HG03442 (cell line): ENCODE measurements around the gene IRS1.
A peak's percentile ranks its signal among the peaks of the same experiment; 100 is the strongest.

Experiments
- ATAC-seq: cut with Tn5 transposase; IDR thresholded peaks from one replicate; pipeline ENCODE4 v1.9.1; 2021; ENCODE audit warnings: mild to moderate bottlenecking, moderate library complexity; ENCODE audit not compliant: unreplicated experiment

IRS1 gene

GRCh38 chr2:226727251-226727650 is 72.4 kb downstream of the IRS1 start:
- no peak for ATAC-seq

- ATAC-seq, result no peak
Measured at GRCh38 chr2:226726546-226726945, 73.1 kb downstream of the IRS1 start.

- ATAC-seq, result no peak
Measured at GRCh38 chr2:226725126-226725860, 74.3 kb downstream of the IRS1 start.

GRCh38 chr2:226721541-226721940 is 78.1 kb downstream of the IRS1 start:
- no peak for ATAC-seq

GRCh38 chr2:226720948-226721347 is 78.7 kb downstream of the IRS1 start:
- no peak for ATAC-seq

GRCh38 chr2:226717719-226718118 is 81.9 kb downstream of the IRS1 start:
- ATAC-seq, result no peak

GRCh38 chr2:226716126-226716525 is 83.5 kb downstream of the IRS1 start:
- peak; percentile 70 for ATAC-seq

GRCh38 chr2:226715347-226715990 is 84.2 kb downstream of the IRS1 start:
- no peak for ATAC-seq

GRCh38 chr2:226712941-226713340 is 86.7 kb downstream of the IRS1 start:
- no peak for ATAC-seq

- no peak for ATAC-seq
Measured at GRCh38 chr2:226711606-226712296, 87.9 kb downstream of the IRS1 start.

GRCh38 chr2:226707499-226707898 is 92.1 kb downstream of the IRS1 start:
- ATAC-seq, result no peak

GRCh38 chr2:226705965-226706364 is 93.7 kb downstream of the IRS1 start:
- no peak for ATAC-seq

- no peak for ATAC-seq
Measured at GRCh38 chr2:226705133-226705886, 94.3 kb downstream of the IRS1 start.

GRCh38 chr2:226703514-226703913 is 96.1 kb downstream of the IRS1 start:
- ATAC-seq, result no peak

- no peak for ATAC-seq
Measured at GRCh38 chr2:226702376-226702775, 97.2 kb downstream of the IRS1 start.

GRCh38 chr2:226701052-226701451 is 98.6 kb downstream of the IRS1 start:
- peak; percentile 89 for ATAC-seq

- no peak for ATAC-seq
Measured at GRCh38 chr2:226699321-226699720, 100.3 kb downstream of the IRS1 start.

- no peak for ATAC-seq
Measured at GRCh38 chr2:226698671-226699070, 100.9 kb downstream of the IRS1 start.

- no peak for ATAC-seq
Measured at GRCh38 chr2:226694586-226695284, 104.9 kb downstream of the IRS1 start.

- ATAC-seq, result no peak
Measured at GRCh38 chr2:226694149-226694548, 105.5 kb downstream of the IRS1 start.

GRCh38 chr2:226693521-226693920 is 106.1 kb downstream of the IRS1 start:
- ATAC-seq, result no peak
